HepG2 (cell line): ENCODE results near the gene LZTS2. TPM values are rescaled to one million over a fixed set of nuclear protein-coding genes. Genes with fewer than 3 reads are reported as not detected.
A peak's percentile ranks its signal among the peaks of the same experiment; 100 is the strongest.

Experiments used
- DPF2 ChIP-seq: sonication (generic); formaldehyde crosslinking; IDR thresholded peaks from 2 replicates; pipeline ENCODE4 v1.4.0; 2020; ENCODE audit warnings: mild to moderate bottlenecking, low read depth, missing genetic modification reagents, borderline replicate concordance
- EZH2 ChIP-seq: conservative IDR thresholded peaks from 2 replicates; pipeline ENCODE4 v1.6.1; 2012; ENCODE audit warnings: mild to moderate bottlenecking, low read depth, low read length, moderate library complexity
- HES4 ChIP-seq: sonication (generic); formaldehyde crosslinking; IDR thresholded peaks from 2 replicates; pipeline ENCODE4 v1.9.0; 2021; ENCODE audit warnings: mild to moderate bottlenecking, missing genetic modification reagents, borderline replicate concordance
- HMGA1 ChIP-seq: sonication (generic); formaldehyde crosslinking; conservative IDR thresholded peaks from 2 replicates; pipeline ENCODE4 v1.4.0; 2020; ENCODE audit warnings: missing genetic modification reagents
- KLF13 ChIP-seq: sonication (generic); formaldehyde crosslinking; IDR thresholded peaks from 2 replicates; pipeline ENCODE4 v1.4.0; 2020; ENCODE audit warnings: mild to moderate bottlenecking, missing genetic modification reagents
- RFXAP ChIP-seq: sonication (generic); formaldehyde crosslinking; IDR thresholded peaks from 2 replicates; pipeline ENCODE4 v1.4.0; 2020; ENCODE audit warnings: missing genetic modification reagents, borderline replicate concordance
- SIX1 ChIP-seq: sonication (generic); formaldehyde crosslinking; IDR thresholded peaks from 2 replicates; pipeline ENCODE4 v1.4.0; 2020; ENCODE audit warnings: missing genetic modification reagents, borderline replicate concordance
- SMAD3 ChIP-seq: sonication (generic); formaldehyde crosslinking; IDR thresholded peaks from 2 replicates; pipeline ENCODE4 v1.4.0; 2020; ENCODE audit warnings: missing genetic modification reagents
- SNAI1 ChIP-seq: sonication (generic); formaldehyde crosslinking; IDR thresholded peaks from 2 replicates; pipeline ENCODE4 v1.5.0; 2020; ENCODE audit warnings: mild to moderate bottlenecking, missing genetic modification reagents, borderline replicate concordance
- SSRP1 ChIP-seq: IDR thresholded peaks from 2 replicates; pipeline ENCODE4 v1.6.1; 2016; ENCODE audit warnings: control low read depth
- SUZ12 ChIP-seq: fragments of 150-350 bp; IDR thresholded peaks from 2 replicates; pipeline ENCODE4 v1.6.1; 2014; ENCODE audit warnings: low read depth, low read length
- TGIF2 ChIP-seq: IDR thresholded peaks from 2 replicates; pipeline ENCODE4 v1.6.1; 2016; ENCODE audit warnings: control low read depth, missing compliant biosample characterization
- THAP11 ChIP-seq: IDR thresholded peaks from 2 replicates; pipeline ENCODE4 v1.6.1; 2016; ENCODE audit warnings: missing biosample characterization, missing genetic modification reagents
- ZNF207 ChIP-seq: fragments of 450-650 bp; IDR thresholded peaks from 2 replicates; pipeline ENCODE4 v1.6.1; 2016; ENCODE audit warnings: antibody characterized with exemption, borderline replicate concordance
- ZNF235 ChIP-seq: sonication (generic); formaldehyde crosslinking; IDR thresholded peaks from 2 replicates; pipeline ENCODE4 v1.8.1; 2023; ENCODE audit warnings: mild to moderate bottlenecking, missing genetic modification reagents, borderline replicate concordance
- ZNF331 ChIP-seq: sonication (generic); formaldehyde crosslinking; IDR thresholded peaks from 2 replicates; pipeline ENCODE4 v1.4.0; 2020; ENCODE audit warnings: missing genetic modification reagents
- ZNF350 ChIP-seq: sonication (generic); formaldehyde crosslinking; IDR thresholded peaks from 2 replicates; pipeline ENCODE4 v1.4.0; 2020; ENCODE audit warnings: mild to moderate bottlenecking, low read depth, missing genetic modification reagents, borderline replicate concordance
- ZNF569 ChIP-seq: sonication (generic); formaldehyde crosslinking; IDR thresholded peaks from 2 replicates; pipeline ENCODE4 v1.5.0; 2020; ENCODE audit warnings: mild to moderate bottlenecking, missing genetic modification reagents, moderate library complexity, borderline replicate concordance
- ZNF616 ChIP-seq: sonication (generic); formaldehyde crosslinking; IDR thresholded peaks from 2 replicates; pipeline ENCODE4 v1.5.0; 2020; ENCODE audit warnings: low read depth, mild to moderate bottlenecking, missing genetic modification reagents
- ZNF768 ChIP-seq: sonication (generic); formaldehyde crosslinking; IDR thresholded peaks from 2 replicates; pipeline ENCODE4 v1.4.0; 2020; ENCODE audit warnings: missing genetic modification reagents
- ZNF816 ChIP-seq: sonication (generic); formaldehyde crosslinking; IDR thresholded peaks from 2 replicates; pipeline ENCODE4 v1.8.0; 2022; ENCODE audit warnings: missing genetic modification reagents, mild to moderate bottlenecking, borderline replicate concordance
- ZSCAN9 ChIP-seq: IDR thresholded peaks from 2 replicates; pipeline ENCODE4 v1.6.1; 2016; ENCODE audit warnings: borderline replicate concordance
- polyA plus RNA-seq, 8 experiments: library from polyadenylated mRNA; depleted of rRNA in 3 of 8; stranded (reverse) in 7 of 8; unstranded in 1 of 8; fragments of >200 nt; fragmentation: Illumina TruSeq in 4 of 8; extraction: Trizol in 4 of 8; gene quantifications; 2 replicates each; pipeline versions ENCODE4 v1.2.1 to v1.2.3, GENCODE V29; 2011 to 2016; ENCODE audit warnings: low read depth in 4 of 8, missing spikeins in 1 of 8, mixed read lengths in 1 of 8; ENCODE audit not compliant: insufficient read depth in 1 of 8
- total RNA-seq, 5 experiments: library from RNA; depleted of rRNA; stranded (reverse); fragments of >200 nt; fragmentation: Illumina TruSeq; extraction: Trizol; gene quantifications; 2 replicates each; pipeline ENCODE4 v1.2.3, GENCODE V29; 2016; ENCODE audit warnings: low read depth in 1 of 5
- TF ChIP-seq, protein P1 (sequence below): sonication (generic); formaldehyde crosslinking; IDR thresholded peaks from 2 replicates; pipeline ENCODE4 v1.9.0; 2021; ENCODE audit warnings: missing genetic modification reagents, borderline replicate concordance
- TF ChIP-seq, protein P2 (sequence below): sonication (generic); formaldehyde crosslinking; IDR thresholded peaks from 2 replicates; pipeline ENCODE4 v1.4.0; 2020; ENCODE audit warnings: mild to moderate bottlenecking, missing genetic modification reagents
- TF ChIP-seq, protein P3 (sequence below): sonication (generic); formaldehyde crosslinking; IDR thresholded peaks from 2 replicates; pipeline ENCODE4 v1.4.0; 2020; ENCODE audit warnings: mild to moderate bottlenecking, missing genetic modification reagents

LZTS2 gene
- total and polyA plus RNA-seq, 2 of the 13 experiments (the other 11 are each of a cell fraction or from before 2014, with no cell fraction given), result 43.6 to 65.6 TPM

DNA sequence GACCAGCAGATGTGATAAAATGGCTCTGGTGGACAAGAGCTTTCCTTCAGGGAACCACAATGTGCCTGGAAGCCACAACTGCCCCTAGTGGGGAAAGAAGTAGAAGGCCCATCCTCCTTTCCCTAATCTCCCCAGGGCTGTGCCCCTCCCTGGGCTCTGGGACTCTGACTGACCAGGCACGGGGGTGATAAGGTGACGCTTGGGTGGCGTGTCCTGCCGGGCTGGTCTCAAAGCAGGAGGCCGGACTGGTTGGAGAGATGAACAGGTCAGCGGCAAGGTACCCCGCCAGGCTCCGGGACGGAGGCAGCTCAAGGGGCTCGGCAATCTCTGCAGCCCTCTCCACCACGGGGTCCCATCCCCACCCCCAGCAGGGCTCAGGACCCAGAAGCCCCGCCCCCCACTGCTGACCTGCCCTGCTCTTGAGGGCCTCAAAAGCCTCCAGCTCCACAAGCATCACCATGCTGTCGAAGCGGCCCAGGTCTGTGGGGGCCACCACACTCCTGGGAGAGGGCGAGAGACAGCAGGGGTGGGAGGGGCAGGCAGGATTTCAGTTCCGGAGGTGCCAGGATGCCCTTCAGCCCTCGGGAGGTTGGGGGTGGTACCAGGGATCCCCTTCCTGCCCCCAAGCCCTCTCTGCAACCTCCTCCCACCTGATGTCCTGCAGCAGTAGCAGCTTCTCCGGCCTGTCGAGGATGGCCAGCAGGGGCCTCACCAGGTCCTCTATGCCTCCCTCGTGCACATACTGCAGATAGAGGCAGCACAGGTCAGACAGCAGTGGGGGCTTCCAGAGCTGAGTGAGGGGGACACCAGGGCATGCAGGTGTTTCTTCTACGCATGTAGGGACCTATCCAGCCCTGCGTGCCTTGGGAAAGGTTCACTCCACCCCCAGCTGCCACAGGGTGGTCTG, 12.2 kb downstream of the LZTS2 start (continued):
- TF ChIP-seq, protein P1, sequence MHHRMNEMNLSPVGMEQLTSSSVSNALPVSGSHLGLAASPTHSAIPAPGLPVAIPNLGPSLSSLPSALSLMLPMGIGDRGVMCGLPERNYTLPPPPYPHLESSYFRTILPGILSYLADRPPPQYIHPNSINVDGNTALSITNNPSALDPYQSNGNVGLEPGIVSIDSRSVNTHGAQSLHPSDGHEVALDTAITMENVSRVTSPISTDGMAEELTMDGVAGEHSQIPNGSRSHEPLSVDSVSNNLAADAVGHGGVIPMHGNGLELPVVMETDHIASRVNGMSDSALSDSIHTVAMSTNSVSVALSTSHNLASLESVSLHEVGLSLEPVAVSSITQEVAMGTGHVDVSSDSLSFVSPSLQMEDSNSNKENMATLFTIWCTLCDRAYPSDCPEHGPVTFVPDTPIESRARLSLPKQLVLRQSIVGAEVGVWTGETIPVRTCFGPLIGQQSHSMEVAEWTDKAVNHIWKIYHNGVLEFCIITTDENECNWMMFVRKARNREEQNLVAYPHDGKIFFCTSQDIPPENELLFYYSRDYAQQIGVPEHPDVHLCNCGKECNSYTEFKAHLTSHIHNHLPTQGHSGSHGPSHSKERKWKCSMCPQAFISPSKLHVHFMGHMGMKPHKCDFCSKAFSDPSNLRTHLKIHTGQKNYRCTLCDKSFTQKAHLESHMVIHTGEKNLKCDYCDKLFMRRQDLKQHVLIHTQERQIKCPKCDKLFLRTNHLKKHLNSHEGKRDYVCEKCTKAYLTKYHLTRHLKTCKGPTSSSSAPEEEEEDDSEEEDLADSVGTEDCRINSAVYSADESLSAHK (CRISPR knock-in tag), result no peak
- TF ChIP-seq SNAI1 (CRISPR knock-in tag), result no peak
- peak; percentile 20; the same call in 1 of the 2 replicates for TF ChIP-seq ZNF768
- TF ChIP-seq SUZ12, result no peak
- TF ChIP-seq ZNF350 (CRISPR knock-in tag), result peak; percentile 17; the same call in 1 of the 2 replicates
- 0 out of 2 replicates have a peak, but pooled peaks have one; percentile 13 for TF ChIP-seq TGIF2 (CRISPR knock-in tag)
- no peak for TF ChIP-seq SSRP1 (CRISPR knock-in tag)
- TF ChIP-seq ZNF207, result no peak
- no peak for TF ChIP-seq ZSCAN9 (CRISPR knock-in tag)
- TF ChIP-seq DPF2 (CRISPR knock-in tag), result no peak
- no peak for TF ChIP-seq SIX1 (CRISPR knock-in tag)
- TF ChIP-seq ZNF235 (CRISPR knock-in tag), result no peak
- no peak for TF ChIP-seq ZNF816 (CRISPR knock-in tag)
- TF ChIP-seq EZH2, result no peak
- no peak for TF ChIP-seq SMAD3 (CRISPR knock-in tag)
- TF ChIP-seq KLF13 (CRISPR knock-in tag), result no peak
- no peak for TF ChIP-seq HES4 (CRISPR knock-in tag)
- TF ChIP-seq ZNF331 (CRISPR knock-in tag), result no peak
- TF ChIP-seq, protein P2, sequence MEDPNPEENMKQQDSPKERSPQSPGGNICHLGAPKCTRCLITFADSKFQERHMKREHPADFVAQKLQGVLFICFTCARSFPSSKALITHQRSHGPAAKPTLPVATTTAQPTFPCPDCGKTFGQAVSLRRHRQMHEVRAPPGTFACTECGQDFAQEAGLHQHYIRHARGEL, result no peak
- TF ChIP-seq, protein P3, sequence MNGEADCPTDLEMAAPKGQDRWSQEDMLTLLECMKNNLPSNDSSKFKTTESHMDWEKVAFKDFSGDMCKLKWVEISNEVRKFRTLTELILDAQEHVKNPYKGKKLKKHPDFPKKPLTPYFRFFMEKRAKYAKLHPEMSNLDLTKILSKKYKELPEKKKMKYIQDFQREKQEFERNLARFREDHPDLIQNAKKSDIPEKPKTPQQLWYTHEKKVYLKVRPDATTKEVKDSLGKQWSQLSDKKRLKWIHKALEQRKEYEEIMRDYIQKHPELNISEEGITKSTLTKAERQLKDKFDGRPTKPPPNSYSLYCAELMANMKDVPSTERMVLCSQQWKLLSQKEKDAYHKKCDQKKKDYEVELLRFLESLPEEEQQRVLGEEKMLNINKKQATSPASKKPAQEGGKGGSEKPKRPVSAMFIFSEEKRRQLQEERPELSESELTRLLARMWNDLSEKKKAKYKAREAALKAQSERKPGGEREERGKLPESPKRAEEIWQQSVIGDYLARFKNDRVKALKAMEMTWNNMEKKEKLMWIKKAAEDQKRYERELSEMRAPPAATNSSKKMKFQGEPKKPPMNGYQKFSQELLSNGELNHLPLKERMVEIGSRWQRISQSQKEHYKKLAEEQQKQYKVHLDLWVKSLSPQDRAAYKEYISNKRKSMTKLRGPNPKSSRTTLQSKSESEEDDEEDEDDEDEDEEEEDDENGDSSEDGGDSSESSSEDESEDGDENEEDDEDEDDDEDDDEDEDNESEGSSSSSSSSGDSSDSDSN (CRISPR knock-in tag), result no peak; the same call in none of the 2 replicates
- no peak for TF ChIP-seq ZNF569 (CRISPR knock-in tag)
- no peak for TF ChIP-seq HMGA1 (CRISPR knock-in tag)
- no peak for TF ChIP-seq THAP11 (CRISPR knock-in tag)
- no peak for TF ChIP-seq RFXAP (CRISPR knock-in tag)
- no peak for TF ChIP-seq ZNF616 (CRISPR knock-in tag)
